K562 treated with DMSO at 1 percent for 12 hours (cell line): Measurements from ENCODE around the gene NEU2. TPM values are rescaled to one million over a fixed set of nuclear protein-coding genes. Genes with fewer than 3 reads are reported as not detected.

Experiments
- total RNA-seq: library from RNA; unstranded; fragments of 300-600 nt; gene quantifications from 2 replicates; pipeline ENCODE4 v1.2.3, GENCODE V29; 2022; ENCODE audit not compliant: insufficient read depth

Gene NEU2
- not detected in 2 replicates for total RNA-seq

GRCh38 chr2:233032551-233033320 is at the start of gene NEU2:
TSS of gene NEU2 (plus strand) at chr2:233032672. CDS start at chr2:233032672, 0 bp downstream.

GRCh38 chr2:233013027-233013461 is 19.4 kb upstream of the NEU2 start, which contains the start of gene NGEF:
TSS of gene NGEF (minus strand) at chr2:233013256. CDS start at chr2:232974890, 38,366 bp downstream.

GRCh38 chr2:233059797-233060500 is 27.5 kb downstream of the NEU2 start, which contains the start of gene INPP5D:
TSS of gene INPP5D (plus strand) at chr2:233060342. CDS start at chr2:233060479, 137 bp downstream.

Other genes with a start within 250 kb of the NEU2 start
- gene SNORC, start 162.4 kb upstream of the NEU2 start, total RNA-seq, result 3.3 and 4.4 TPM in 2 replicates
- not detected in 2 replicates for gene NGEF, start 19.4 kb upstream of the NEU2 start, total RNA-seq
- gene INPP5D, start 27.7 kb downstream of the NEU2 start, total RNA-seq, result 2.8 and 8.8 TPM in 2 replicates
- gene ATG16L1, start 219.0 kb downstream of the NEU2 start, total RNA-seq, result 12.1 and 18.3 TPM in 2 replicates